NCI-H1930 (cell line): ENCODE measurements around the gene PNMA6F.
"Not testable (repeated sequence)": the region's sequence is repeated elsewhere in the genome, so short reads cannot be mapped to it uniquely, and the experiment has no call there.

ENCODE experiments used
- DNase-seq, 2 experiments: peaks; one replicate each; lab custom pipeline; 2025; lab: John Stamatoyannopoulos, UW

Gene PNMA6F

DNA sequence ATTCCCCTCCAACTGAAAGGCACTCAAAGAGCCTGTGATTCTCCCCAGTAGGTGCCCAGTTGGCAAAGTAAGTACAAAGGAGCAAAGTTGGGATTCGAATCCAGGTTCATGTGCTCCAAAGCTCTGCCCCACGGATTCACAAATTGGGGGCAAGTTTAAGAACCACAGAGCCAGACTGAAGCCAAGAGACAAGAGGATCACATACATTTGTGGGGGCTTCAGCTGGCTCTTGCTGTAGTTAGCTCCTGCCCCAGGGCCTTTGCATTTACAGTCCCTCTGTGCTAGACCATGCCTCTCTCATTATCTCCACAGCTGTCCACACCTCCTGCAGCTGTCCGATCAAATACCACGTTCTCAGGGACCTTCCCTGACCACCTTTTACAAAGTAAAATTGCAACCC, 18.8 kb downstream of the PNMA6F start:
- DNase-seq: no peak

GRCh38 chrX:153301746-153302145, 19.8 kb downstream of the PNMA6F start:
- no peak for DNase-seq

- DNase-seq: no peak
These were observed 21.7 kb downstream of the PNMA6F start for GRCh38 chrX:153299855-153300254.

DNA sequence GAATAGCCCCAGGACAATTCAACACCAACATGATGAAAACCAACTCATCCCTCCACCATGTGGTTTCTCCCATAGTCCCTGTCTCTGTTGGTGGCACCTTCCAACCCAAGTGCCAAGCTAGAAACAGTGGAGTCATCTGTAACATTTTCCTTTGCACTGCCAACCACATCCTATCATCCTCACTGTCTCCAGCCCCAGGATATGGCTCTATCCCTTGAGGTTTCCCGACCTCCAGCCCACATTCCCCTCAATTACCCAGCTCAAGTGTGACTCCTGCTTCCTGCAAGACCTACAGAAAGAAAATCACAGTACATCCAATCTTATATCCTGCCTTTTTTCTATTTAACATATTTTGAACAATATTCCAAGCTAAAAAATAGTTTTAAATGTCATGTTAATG, 24.2 kb downstream of the PNMA6F start:
- no peak for DNase-seq

DNA sequence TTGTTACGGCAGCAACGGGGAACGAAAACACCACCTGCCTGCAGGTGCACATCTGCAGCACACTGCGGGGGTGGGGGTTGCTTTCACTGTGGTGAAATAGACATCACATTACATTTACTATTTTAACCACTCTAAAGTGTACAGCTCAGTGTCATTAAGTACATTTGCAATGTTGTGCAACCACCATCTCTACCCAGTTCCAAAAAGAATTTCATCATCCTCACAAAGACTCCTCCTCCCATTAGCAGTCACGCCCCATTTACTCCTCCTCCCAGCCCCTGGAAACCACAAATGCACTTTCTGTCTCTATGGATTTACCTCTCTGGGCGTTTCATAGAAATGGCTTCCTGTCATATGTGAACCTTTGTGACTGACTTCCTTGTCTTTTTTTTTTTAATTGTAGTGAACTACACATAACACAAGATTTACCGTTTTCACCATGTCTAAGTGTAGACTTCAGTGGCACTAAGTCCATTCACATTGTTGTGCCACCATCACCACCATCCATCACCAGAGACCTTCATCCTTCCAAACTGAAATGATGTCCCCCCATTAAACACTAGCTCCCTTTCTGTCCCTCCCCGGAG, 28.0 kb downstream of the PNMA6F start:
- not testable (repeated sequence) for DNase-seq

- not testable (repeated sequence) for DNase-seq
These were observed 32.8 kb downstream of the PNMA6F start for GRCh38 chrX:153288807-153289206.

- not testable (repeated sequence) for DNase-seq
These were observed 35.9 kb downstream of the PNMA6F start for GRCh38 chrX:153285678-153286077.

DNA sequence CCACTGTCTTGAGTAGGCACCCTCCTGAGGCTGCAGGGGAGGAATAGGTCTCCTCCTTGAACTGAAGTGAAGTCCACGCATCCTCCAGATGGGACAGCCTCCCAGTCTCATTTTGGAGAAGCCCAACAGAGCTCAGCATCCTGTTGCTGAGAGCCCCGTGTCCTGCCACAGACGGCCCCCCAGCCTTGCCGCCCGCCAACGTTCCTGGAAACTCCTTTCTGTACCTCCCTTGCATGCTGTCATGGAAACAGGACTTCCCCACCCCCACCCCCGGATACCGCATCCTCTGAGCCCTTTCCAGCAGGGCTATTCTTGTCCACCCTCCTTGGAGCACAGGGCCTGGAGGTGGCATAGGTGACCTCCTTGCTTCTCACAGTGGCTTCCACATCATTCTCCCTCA, 37.6 kb downstream of the PNMA6F start:
- not testable (repeated sequence) for DNase-seq

DNA sequence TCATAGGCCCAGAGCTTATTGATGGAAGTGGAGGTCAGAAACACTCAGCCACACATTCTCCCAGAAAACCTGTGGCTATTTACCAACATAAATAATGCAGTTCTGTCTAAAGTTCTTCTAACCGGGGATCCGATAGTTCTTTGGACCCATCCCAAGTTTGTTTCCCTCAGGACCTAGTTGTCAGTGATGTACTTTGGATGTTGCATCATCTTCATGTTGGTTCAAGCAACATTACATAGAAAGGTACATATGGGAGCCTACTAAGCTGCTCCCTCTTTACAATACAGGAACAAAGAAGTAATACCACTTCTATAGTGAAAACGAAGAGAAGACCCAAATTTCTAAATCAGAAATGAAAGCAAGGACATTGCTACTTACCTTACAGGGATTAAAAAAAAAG, 39.8 kb downstream of the PNMA6F start:
- not testable (repeated sequence) for DNase-seq

DNA sequence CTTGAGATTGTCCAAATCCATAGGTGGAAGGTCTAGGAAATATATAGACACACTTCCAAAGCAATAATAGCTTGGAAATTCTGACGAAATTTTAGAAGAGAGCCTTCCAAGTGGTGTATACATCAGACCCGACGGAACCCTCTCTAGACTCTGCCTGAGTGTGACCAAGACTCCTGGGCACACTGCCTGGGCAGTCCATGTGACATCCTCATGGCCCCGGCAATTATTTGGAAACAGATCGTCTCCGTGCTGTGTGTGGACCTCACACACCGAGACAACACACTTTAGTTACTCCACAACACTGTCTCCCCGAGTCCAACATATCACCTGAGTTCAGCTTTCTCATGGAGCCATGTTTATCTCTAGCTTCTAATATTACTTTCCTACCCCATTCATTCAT, 42.3 kb downstream of the PNMA6F start:
- DNase-seq: not testable (repeated sequence)

GRCh38 chrX:153276049-153276448, 45.5 kb downstream of the PNMA6F start:
- DNase-seq: not testable (repeated sequence)

DNA sequence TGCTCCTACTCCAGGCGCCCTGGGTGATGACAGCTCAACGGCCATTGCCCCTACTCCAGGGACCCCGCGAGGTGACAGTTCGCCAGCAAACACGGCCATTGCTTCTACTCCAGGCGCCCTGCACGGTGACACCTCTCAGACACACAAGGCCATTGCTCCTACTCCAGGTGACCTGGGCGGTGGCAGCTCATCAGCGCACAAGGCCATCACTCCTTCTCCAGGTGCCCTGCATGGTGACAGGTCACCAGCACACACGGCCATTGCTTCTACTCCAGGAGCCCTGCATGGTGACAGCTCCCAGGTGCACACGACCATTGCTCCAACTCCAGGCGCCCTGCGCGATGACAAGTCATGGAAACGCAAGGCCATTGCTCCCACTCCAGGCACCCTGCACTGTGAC, 46.1 kb downstream of the PNMA6F start:
- DNase-seq: not testable (repeated sequence)

GRCh38 chrX:153272584-153272983, 49.0 kb downstream of the PNMA6F start:
- not testable (repeated sequence) for DNase-seq

DNA sequence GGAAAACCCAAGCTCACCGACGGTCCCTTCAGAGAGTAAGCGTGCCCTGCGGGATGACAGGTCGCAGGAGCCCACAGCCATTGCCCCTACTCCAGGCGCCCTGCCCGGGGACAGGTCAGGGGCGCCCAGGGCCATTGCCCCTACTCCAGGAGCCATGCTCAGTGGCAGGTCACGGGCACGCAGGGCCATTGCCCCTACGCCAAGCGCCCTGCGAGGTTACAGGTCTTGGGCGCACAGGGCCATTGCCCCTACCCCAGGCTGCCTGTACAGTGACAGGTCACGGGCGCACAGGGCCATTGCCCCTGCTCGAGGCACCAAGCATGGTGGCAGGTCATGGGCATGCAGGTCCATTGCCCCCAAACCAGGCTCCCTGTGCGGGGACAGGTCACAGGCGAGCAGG, 49.5 kb downstream of the PNMA6F start:
- not testable (repeated sequence) for DNase-seq
